GM13977 (cell line): ENCODE measurements around the gene ARHGEF39.

Source experiments
- DNase-seq: peaks from one replicate; pipeline ENCODE4 v3.0.0; 2012; ENCODE audit warnings: low spot score
- CTCF ChIP-seq: IDR thresholded peaks from 2 replicates; pipeline ENCODE4 v1.5.1; 2012; ENCODE audit warnings: mild to moderate bottlenecking, control low read depth; ENCODE audit not compliant: insufficient read depth; ENCODE audit errors: extremely low read depth, missing control alignments
- in situ Hi-C: fragments of 300-500 bp; cut with MboI; formaldehyde crosslinking; loops from one replicate; pipeline ENCODE4 v1.12.0; 2022; ENCODE audit warnings: low sequenced_read_pairs, low pct_unique_long_range_greater_than_20kb, mixed read lengths, inconsistent platforms; ENCODE audit not compliant: unreplicated experiment

The ARHGEF39 gene

DNA sequence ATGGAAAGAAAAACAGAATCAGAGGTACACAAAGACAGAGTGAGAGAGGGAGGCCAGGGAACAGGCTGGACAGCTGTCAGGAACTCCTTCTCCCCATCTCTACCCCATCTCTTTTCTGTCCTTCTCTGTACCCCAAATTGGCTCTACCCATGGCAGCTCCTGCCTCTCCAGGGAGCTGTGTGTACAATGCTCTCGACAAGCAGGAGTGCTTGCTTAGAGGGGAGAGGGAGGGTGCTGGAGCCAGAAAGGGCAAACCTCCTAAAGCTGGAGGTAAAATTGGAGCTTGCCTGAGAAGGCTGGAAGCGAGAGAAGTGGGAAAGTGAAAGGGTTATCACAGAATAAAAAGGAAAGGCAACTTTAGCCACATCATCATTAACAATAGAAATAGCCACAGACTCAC lies 18.3 kb upstream of the ARHGEF39 start:
- in situ Hi-C loops: no loop called here
- no peak for DNase-seq
- TF ChIP-seq CTCF: no peak

GRCh38 chr9:35682520-35683315 lies 17.7 kb upstream of the ARHGEF39 start:
- no peak for DNase-seq
- TF ChIP-seq CTCF: no peak
- in situ Hi-C loops: no loop called here

DNA sequence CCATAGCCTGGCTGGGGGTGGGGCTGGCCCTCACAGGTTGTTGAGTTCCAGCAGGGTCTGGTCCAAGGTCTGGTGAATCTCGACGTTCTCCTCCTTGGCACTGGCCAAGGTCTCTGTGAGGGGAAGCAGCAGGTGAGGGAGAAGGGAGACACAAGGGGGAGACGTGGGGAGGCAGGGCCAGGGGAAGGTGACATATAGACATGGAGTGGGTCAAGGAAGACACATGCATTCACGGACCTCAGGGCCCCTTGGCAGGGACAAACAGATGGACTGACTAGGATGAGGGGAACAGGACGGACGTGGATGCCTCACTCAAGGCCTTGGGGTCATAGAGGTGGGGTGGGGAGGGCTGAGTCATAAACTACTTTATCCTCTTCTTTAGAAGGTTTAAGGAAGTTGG lies 17.1 kb upstream of the ARHGEF39 start:
- no peak for TF ChIP-seq CTCF
- DNase-seq: no peak

GRCh38 chr9:35681341-35682002 lies 16.5 kb upstream of the ARHGEF39 start:
- in situ Hi-C loops: no loop called here
- DNase-seq: no peak
- no peak for TF ChIP-seq CTCF

More for the DNA sequence above, 17.1 kb upstream of the ARHGEF39 start:
- in situ Hi-C loops: no loop called here

DNA sequence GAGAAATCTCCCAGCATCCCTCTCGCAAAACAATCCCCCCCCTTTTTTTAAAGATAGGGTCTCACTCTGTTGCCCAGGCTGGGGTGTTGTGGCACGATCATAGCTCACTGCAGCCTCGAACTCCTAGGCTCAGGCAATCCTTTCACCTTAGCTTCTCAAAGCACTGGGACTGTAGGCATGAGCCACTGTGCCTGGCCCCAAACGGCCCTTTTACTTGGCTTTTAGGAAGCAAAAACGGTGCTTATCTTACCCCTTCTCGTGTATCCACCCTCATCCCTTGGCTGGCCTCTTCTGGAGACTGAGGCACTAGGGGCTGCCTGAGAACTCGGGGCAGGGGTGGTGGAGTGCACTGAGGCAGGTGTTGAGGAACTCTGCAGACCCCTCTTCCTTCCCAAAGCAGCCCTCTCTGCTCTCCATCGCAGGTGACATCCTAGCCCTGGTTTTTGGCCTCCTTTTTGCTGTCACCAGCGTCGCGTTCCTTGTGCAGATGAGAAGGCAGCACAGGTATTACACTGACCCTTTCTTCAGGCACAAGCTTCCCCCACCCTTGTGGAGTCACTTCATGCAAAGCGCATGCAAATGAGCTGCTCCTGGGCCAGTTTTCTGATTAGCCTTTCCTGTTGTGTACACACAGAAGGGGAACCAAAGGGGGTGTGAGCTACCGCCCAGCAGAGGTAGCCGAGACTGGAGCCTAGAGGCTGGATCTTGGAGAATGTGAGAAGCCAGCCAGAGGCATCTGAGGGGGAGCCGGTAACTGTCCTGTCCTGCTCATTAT lies 15.5 kb upstream of the ARHGEF39 start:
- peak; percentile 52 for DNase-seq
- in situ Hi-C loops: no loop called here
- no peak for TF ChIP-seq CTCF

DNA sequence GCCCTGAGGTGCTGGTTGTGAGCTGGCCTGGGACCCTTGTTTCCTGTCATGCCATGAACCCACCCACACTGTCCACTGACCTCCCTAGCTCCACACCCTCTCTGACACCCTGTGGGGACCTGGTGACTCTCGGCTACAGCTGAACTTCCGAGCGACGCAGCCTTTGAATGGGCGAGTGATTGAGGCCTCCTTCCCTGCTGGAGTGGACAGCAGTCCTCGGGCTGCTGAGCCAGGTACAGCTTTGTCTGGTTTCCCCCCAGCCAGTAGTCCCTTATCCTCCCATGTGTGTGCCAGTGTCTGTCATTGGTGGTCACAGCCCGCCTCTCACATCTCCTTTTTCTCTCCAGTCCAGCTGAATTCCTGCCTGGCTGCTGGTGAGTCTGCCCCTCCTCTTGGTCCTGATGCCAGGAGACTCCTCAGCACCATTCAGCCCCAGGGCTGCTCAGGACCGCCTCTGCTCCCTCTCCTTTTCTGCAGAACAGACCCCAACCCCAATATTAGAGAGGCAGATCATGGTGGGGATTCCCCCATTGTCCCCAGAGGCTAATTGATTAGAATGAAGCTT lies 14.9 kb upstream of the ARHGEF39 start:
- no peak for DNase-seq
- no peak for TF ChIP-seq CTCF
- in situ Hi-C loops: no loop called here
